GM20000 (cell line): ENCODE data around the gene DCAF17.
"Not testable (repeated sequence)": the region's sequence is repeated elsewhere in the genome, so short reads cannot be mapped to it uniquely, and the experiment has no call there.

Experiments
- DNase-seq: peaks from one replicate; pipeline ENCODE4 v3.0.0; 2012; ENCODE audit warnings: low spot score
- CTCF ChIP-seq: IDR thresholded peaks from 2 replicates; pipeline ENCODE4 v1.5.1; 2012; ENCODE audit warnings: mild to moderate bottlenecking, control low read depth; ENCODE audit errors: extremely low read depth, missing control alignments

DCAF17 gene

DNA sequence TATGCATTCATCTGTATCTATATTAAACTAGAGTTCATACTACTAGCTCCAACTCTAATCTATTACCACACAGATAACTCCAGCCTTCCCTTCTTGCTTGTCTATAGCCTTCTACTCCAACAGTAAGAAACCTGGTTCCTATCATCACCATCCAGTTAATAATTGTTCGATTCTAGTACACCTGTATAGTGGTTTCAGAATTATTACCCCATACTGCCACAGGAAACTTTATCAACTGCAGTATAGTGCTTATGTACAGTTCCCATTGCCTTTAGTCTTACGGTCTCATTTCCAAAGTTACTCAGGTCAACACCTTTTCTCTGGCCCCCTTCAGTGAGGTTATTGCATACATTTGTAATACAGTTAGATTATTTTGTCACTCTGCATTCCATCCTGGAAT lies 14.7 kb upstream of the DCAF17 start:
- DNase-seq, result no peak
- no peak for TF ChIP-seq CTCF

- no peak for DNase-seq
- no peak for TF ChIP-seq CTCF
These were observed 13.1 kb upstream of the DCAF17 start for GRCh38 chr2:171420728-171421563.

DNA sequence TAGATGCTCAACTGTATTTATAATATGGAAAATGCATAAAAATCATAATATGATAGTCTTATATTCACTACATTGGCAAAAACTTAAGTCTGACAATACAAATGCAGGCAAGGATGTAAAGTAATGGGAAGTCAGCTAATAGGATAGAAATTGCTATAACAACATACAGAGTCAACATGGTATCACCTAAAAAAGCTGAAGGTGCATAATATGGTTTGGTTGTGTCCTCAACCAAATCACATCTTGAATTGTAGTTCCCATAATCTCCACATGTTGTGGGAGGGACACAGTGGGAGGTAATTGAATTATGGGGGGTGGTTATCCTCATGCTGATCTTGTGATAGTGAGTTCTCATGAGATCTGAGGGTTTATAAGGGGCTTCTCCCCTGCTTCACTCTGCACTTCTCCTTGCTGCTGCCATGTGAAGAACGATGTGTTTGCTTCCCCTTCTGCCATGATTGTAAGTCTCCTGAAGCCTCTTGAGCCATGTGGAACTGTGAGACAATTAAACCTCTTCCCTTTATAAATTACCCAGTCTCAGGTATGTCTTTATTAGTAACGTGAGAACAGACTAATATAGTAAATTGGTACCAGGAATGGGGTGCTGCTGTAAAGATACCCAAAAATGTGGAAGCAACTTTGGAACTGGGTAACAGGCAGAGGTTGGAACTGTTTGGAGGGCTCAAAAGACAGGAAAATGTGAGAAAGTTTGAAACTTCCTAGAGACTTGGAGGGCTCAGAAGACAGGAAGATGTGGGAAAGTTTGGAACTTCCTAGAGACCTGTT lies 11.1 kb upstream of the DCAF17 start:
- not testable (repeated sequence) for DNase-seq

DNA sequence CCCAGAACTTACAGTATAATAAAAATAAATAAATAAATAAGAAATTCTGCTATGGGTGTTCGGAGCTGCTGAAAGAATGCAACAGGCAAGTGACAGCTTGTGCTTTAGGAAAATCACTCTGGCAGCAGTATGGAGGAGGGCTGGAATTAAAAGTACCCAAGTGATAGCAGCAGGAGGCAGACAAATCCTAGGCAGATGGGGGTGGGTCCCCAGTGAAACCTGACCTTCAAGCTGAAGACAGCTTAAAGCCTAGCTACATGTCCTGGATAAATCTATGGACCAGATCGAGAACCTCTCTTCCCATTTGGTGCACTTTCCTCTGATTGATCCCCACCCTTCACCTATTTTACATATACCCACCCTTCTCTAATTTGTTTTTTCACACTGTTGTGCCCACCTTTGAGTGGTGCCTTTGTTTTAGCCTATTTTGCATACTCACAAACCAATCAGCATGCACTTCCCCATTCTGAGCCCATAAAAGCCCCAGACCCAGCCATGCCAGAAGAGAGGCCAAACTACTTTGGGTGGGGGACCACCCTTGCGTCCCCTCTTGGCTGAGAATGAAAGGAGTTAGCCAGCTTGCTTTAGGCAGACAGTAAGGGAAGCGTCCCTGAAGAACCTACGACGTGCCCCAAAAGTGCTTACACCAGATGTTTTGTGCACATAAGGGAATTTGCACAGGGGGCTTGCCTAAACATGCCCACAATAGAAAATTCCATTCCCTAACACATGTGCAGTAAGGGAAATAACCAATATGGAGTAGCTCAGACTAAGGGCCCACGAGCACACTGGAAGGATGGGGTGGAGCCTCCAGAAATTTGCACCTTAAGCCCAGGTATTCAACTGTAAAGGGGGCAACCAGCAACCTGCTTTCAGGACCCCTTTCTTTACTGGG lies 3.3 kb upstream of the DCAF17 start:
- TF ChIP-seq CTCF, result no peak
- DNase-seq, result no peak

GRCh38 chr2:171431677-171432167 lies 2.3 kb upstream of the DCAF17 start:
- DNase-seq, result no peak
- TF ChIP-seq CTCF, result no peak

- no peak for TF ChIP-seq CTCF
- no peak for DNase-seq
These were observed 1.6 kb upstream of the DCAF17 start for GRCh38 chr2:171432206-171432968.
